ENCODE data around the gene MTAP.

Gene MTAP

DNA sequence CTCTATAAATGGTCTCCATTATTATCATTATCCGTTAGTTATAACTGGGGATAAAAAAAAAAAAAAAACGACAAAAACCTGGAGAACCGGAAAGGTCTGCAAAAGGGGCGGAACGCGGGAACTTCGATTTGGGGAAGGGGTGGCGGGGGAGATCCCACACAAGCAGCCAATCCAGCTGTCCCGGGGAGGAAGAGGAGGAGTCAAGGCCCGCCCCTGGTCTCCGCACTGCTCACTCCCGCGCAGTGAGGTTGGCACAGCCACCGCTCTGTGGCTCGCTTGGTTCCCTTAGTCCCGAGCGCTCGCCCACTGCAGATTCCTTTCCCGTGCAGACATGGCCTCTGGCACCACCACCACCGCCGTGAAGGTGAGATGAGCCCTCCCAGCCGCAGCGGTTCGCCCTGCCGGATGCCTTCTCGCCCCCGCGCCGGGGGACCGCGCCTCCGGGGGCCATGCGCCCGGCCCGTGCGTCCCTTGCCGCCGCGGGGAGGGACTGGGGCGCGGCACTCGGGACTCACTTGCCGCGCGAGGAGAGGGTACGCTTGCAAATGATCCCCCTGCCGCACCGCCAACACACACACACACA lies at the start of gene MTAP:
MTAP (plus strand) TSS at position 219 of the 583 bp plus-strand sequence; CDS start at position 332, 113 bp downstream.
- peak; percentile 91 for DNase-seq (ENCODE audit: low read depth)

DNA sequence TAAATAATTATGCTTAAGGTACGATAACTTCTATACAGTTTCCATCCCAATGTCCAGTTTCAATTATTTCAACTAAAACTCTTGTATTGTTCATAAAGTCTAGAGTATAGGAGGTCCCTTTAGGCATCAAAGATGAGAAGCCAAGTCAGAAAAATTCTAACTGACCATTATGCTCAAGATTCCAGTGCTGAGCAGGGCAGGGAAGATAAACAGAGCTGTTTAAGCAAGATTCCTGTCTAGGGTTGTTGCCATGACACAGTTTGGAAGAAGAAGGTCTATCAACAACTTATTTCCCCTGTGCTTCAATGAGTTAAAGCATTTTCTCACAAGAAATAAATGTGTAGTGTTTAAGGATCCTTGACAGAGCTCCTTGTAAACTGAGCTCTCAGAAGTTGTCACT lies 48.9 kb upstream of the MTAP start:
- DNase-seq (ENCODE audit: low read depth), result no peak

DNA sequence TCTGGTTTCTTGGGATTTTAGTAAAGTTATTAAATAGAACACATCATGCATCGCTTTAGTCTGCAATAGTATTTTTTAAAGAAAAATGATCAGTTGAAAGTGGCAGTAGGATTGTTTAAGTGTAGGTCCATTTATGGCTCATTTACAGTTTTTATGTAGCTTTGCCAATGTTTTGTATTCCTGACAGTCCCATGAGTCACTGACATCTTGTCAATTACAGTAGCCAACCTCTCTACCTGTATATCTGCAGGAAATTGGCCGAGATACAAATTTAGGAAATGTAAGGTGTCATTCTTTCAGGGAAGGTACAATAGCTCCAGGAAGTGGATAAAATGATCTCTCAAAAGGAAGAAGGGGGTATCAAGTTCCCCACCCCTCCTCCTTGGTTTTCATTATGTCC lies 47.7 kb upstream of the MTAP start:
- no peak for DNase-seq (ENCODE audit: low read depth)

DNA sequence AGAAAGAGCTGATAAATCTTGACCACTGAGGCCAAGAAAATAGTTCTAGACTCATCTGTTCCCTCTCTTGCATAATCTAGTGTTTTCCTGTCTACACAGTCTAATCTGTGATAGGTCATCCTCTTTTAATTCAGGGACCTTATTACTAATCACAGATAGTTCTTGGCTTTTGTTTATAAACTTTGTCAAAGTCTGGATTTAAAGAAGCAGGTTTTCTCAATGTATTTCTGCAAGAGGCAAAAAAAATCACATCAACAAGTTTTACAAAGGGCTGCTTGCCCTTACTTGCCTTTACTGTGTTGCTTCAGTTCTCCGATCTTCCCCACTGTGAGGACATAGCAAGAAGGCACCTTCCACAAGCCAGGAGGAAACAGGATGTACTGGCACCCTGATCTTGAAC lies 43.9 kb upstream of the MTAP start:
- no peak for DNase-seq (ENCODE audit: low read depth)

DNA sequence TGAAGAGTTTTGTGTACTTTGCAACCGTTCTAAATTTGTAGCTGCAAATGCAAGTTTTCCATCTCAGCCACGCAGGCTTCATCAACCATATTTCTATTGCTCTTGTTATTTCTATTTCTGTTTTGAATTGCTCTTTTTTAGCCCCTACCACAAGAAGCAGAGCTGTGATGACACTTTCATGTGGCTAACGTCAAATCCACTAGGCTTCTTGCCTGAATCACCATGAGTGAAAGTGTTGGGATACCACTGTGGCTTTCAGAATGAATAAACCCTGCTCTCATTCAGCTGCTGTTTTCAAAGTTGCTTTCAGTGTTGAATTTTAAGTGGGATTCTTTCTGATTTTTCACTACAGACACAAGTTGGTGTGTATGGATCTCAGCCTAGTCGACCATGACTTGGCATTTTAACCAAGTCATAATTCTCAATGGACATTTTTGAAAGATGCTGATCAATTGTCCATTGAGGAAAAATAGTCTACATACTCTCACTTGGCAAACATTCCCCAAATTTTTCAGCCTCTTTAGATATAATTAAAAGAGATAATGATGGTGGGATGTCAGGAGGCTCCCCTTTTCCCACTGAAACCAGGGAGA lies 41.0 kb upstream of the MTAP start:
- DNase-seq (ENCODE audit: low read depth), result no peak

DNA sequence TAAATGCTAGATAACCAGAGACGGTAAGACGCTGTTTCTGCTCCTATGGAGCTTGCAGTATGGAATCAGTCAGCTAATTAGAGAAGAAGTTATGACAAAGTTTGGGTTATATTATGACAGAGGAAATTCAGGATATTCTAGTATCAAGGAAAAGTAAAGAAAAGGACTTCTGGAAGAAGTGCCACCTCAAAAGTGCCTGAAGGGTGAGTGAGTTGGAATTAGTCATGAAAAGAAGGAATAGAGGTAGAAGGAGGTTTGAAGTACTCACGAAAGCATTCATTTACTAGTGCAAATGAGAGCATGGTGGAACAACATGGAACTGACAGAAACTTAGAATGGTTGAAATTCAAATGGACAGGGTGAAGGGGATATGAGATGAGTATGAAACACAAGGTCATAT lies 40.4 kb upstream of the MTAP start:
- DNase-seq (ENCODE audit: low read depth), result no peak

DNA sequence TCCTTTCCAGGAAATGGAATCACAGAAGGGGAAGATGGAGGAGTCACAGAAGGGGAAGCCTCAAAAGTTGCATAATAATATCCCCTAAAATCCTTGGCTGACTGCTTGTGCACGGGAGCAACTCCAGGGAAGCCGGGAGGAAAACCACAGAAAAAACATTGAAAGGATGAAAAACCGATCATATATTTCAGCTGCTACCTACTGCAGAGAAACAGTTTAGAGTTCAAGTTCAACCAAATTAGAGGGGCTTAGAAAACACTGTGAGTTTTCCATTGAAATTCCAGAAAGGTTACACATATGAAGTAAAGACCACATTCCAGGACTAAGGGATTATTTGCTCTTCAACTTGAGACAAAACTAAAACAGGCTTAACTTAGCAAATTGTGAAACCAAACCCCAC lies 37.6 kb upstream of the MTAP start:
- no peak for DNase-seq (ENCODE audit: low read depth)

DNA sequence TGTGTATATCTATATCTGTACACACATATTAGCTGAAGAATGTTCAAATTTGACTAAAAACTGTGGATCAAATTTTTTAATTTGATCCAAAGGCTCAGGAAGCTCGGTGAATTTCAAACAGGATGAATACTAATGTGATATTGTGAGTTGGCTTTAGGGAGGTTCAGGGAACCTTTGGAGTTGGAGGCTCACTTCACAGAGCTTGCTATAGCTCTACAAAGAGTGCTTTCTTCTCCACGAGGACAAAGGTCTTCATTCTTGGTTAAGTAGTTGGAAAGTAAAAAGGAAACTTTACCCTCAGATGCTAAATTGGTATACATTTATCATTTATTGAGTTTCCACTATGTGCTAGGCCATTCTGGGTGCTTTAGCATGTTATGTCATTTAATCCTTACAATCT lies 36.3 kb upstream of the MTAP start:
- DNase-seq (ENCODE audit: low read depth), result no peak

DNA sequence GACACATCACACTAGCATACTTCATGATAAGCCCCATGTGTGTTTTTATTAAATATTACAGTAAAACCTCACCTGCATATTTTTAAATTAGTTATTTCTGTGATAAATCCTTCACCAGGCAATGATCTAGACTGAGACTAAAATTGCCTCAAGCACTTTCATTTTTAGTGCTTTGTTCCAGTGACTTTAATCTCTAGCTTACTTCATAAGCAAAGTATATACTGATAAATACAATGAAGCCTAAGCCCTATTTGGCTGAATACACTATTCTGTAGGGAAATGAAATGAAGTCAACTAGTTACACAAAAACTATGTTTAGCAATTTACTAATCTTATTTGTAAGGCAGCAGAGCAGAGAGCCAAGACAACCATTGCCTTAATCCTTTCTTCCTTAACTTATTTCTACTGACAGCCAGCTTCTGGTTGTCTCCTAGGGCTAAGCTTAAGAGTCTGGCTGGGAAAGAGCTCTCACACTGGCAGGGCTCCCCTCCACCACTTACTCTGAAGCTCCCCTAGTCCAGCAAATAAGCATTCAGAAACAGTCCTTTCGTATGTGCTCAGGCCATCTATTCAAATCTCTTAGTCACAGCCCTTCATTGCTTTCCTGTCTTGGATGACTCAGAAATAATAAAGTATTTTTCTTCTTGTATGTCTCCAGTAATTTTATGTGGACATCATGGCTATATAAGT lies 31.4 kb upstream of the MTAP start:
- DNase-seq (ENCODE audit: low read depth), result peak; percentile 72

DNA sequence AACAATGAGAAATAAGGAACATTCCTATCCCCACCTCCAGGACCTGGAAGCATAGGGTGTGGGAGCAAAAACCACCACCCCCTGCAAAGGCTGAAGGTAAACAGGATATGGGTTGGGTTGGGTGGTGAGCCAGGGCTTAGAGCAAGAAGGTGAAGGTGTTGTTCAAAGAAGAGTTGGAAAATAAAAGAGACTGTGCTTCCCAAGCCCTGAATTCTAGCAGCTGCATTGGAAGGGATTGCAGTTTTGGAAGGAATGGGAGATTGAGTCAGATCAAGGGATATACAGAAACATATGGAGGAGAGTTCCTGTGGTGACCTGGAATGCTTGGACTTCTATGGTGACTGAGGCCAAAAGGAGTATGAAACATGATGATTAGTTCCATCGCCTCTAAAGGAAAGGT lies 24.7 kb upstream of the MTAP start:
- DNase-seq (ENCODE audit: low read depth), result peak; percentile 20

DNA sequence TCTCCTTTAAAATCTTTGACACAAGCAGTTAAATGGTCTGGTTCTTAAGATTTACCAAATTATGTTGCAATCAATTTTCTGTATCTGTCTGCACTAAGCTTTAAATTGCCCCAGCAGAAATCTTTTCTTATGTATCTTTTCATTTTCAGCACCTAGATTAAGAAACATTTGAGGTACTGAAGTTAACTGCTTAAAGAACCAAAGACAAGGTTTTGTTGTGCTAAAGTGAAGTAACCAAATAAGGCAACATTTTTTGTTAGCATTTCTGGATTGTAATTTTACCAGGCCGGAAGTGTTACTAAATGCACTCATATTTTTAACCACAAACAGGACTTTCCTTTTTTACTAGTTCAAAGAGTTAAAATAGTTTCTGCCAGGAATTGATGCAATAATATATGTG lies 24.1 kb upstream of the MTAP start:
- no peak for DNase-seq (ENCODE audit: low read depth)

DNA sequence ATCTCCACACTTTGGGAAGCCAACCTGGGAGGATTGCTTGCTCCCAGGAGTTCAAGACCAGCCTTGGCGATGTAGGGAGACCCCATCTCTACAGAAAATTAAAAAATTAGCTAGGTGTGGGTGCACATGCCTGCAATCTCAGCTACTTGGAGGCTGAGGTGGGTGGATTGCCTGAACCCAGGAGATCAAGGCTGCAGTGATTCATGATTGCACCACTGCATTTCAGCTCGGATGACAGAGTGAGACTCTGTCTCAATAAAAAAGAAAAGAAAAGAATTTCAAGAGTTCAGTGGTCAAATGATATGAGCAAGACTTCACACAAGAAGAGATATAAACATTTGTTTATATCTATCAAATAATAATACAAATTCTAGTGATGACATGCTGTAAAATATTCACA lies 23.0 kb upstream of the MTAP start:
- DNase-seq (ENCODE audit: low read depth), result no peak

DNA sequence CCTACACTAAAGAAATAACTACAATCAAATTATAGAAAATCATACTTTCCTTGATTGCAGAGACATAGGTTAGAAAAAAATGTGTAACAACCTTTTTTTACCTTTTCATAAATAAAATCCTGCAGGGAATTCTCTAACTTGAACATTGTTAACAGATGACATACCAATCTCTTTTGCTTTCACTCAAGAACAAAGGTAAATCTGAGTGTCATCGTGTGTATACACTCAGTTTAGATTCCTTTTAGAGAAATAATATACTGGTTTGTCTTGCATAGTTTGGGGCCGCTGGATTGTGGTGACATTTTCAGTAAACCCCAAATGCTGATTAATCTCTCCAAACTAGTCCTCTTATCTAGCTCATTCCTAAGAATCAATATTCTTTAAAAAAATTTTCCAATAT lies 20.8 kb upstream of the MTAP start:
- no peak for DNase-seq (ENCODE audit: low read depth)

DNA sequence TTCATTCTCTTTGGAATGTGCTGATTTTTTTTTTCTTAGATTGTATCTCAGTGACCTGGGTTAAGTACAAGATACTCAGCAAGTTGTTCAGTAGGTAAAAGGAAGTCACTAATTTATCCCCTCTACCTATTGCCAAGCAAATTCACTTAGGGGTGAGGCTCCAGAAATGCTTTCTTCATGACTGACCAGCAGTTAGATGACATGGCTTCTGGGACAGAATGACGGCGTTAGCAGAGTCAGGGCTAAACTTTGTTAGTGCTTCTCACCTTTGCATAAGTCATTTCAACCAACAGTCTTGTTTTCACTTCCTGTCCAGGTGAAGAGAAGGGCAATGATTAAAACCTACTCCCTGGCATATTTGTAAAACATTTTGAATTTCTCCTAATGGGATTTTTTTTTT lies 20.2 kb upstream of the MTAP start:
- DNase-seq (ENCODE audit: low read depth), result no peak

DNA sequence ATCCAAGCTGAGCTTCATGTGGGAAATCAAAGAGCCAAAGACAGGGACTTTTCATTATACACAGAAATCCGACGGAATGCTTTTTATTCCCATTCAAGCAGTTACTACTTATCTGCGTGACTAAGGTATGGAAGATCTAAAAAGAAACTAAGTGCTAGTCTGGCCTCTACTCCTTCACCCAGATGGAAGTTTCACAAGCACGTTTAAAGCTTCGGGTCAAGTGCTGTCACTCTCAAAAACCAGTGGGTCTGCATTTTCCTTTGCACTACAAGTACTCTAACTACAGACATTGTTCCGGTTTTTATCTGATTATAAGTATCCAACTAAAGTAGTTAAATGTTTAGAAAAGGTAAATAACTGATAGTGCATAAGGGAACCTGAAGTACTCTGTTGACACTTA lies 13.7 kb upstream of the MTAP start:
- no peak for DNase-seq (ENCODE audit: low read depth)

DNA sequence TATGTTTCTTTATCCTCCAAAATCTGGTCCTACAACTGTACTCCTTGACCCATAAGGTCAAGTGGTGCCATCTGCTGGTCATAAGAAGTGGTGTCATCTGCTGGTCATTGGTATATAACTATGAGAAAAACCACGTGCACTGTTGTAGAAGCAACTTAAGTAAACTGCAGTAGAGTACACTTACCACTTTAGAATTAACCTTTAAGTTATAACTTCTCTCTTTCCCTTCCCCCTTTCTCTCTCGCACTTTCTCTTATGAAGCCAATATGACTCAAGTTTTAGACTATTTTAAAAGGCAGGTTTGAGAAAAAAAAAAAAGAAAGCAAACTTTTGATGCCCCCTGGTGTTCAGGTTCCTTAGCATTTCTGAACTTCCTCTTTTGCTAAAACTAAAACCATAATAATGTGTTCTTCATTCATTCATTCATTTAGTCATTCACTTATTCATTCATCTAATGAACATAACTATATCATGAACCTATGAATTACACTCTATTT lies 12.8 kb upstream of the MTAP start:
- peak; percentile 95 for DNase-seq (ENCODE audit: low read depth)

DNA sequence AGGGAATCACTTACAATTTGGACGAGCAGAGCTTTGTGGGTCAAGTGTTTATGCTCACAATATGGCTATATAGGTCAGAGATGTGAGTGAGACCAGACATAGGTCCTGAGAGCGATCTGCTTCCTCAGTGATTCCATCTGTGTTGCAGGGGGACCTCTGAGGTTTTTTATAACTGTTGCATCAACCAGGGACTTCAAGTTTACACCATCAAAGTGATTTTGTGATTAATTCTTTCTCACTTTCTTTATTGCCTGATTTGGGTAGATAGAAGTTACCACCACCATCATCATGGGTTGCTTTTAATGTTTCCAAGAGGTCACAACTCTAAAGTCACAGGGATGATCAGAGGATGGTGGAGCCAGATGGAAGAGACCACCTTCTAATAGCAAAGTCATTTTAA lies 7.0 kb upstream of the MTAP start:
- no peak for DNase-seq (ENCODE audit: low read depth)

DNA sequence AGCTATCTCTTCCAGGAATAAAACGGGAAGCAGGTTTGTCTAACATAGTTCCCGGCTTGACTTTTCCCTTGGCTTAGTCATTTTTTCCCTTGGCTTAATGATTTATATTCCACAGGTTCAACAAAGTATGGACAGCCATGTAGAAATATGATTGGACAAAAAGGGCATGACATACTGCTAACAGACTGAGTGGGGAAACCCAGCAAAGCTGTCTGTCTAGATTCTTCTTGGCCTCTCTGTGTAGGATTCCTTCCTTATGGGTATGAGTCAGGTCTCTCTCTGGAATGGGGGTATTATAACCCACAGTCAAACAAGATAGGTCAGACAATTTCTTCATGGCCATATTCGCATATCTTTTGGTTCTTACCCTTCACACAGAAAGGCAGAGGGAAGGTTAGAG lies 5.7 kb upstream of the MTAP start:
- no peak for DNase-seq (ENCODE audit: low read depth)

DNA sequence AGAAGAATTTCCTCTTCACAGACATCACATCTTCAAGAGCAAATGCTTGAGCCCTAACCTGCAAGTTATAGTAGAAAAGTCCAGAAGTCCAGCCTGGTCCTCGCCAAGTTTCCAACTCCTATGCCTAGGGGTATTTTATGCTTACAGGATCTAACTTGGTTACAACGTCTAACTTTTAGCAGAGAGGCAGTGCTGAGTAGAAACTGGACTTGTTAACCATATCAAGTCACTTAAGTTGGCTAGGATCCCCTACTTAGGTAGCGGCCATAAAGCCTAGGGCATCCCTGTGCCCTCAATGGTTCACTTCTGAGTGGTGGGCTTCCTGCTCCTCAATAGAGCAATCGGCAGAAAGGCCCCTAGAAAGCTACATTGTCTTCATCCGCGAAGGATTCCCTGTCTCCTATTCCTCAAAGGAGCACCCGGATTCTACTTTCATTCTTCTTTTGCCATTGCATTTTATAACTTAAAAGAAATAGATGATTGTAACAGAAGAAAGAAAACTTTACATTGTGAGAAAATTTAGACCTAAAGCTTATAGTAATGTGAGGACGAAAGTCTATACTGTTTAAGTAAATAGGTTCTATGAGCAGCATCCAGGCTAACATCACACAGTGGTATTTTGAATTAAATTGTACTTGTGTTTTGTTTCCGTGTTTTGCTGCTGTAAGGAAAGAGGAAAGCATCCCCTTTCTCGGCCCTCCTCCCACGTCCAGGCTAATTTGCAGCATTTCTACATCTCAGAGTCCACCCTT lies 1.3 kb upstream of the MTAP start:
- DNase-seq (ENCODE audit: low read depth), result no peak

DNA sequence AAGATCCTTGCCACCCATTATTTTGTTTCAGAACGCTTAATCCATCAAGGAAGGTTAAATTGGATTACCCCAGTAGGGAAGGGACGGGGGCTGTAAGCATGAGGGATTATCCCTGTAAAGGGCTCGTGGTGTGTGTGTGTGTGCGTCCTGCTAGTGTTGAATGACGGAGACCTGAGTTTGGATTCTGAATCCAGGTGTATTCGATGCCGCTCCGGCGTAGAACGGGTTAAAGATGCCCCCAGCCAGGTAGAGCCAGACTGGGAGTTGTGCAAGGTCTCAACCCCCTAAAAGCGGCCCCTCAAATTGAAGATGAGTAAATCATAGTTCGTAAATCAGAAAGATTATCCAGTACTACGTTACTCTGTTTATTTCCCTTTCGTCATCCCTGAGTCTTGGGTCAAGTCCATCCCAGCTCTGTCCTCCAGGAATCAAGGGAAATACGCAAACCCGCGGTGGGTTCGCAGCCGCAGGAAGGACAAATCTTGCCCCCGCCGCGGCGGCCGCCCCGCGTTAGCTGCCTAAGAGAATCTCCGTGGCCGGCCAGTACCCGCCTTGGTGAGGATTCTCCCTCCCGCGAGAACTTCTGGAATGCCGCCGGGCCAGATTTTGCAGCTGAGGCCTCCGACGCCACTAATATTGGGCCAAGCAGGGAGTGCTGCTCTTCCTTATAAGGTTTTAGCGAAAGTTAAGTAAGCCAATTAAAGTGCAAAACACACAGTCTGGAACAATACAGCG lies 586 bp upstream of the MTAP start:
- peak; percentile 46 for DNase-seq (ENCODE audit: low read depth)

DNA sequence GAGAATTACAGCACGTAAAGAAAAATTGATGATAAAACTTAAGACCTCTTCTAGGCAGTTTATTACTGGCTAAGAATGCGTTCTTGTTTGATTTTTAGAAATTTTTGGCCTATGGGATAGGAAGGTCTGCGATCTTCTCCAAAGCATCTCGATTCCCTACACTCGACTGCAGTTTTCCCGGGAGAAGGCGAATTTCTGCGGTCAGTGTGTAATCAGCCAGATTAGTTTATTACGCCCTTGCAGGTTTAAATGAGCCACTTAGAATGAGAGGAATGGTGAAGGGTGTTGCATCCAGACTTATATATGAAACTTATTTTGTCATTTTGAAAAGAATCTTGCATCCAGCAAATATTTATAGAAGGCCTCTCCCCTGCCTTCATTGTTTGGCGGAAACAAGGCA lies 1.2 kb downstream of the MTAP start:
- DNase-seq (ENCODE audit: low read depth), result no peak

DNA sequence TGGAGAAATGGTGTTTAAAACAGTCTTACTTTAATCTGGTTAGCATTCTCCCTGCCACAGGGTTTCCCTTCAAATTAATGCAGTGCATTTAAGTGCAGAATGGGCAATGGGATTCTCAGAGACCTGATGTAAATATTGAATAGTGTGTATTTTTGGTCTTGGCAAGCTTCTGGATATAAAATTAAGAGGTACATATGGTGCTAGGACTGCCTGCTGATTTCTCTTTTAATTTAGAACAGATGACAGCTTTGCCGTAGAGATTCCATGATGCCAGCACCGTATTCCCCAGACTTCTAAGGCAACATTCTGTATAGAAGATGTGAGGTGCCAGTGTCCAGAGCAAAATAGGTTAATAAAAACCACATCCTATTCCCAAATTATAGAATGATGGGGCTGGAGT lies 1.9 kb downstream of the MTAP start:
- no peak for DNase-seq (ENCODE audit: low read depth)
